K562 (cell line): ENCODE data around the gene MYO3B. TPM values are rescaled to one million over a fixed set of nuclear protein-coding genes. Genes with fewer than 3 reads are reported as not detected.

Experiments
- ATF3 ChIP-seq, 2 experiments: fragments of 450-650 bp in 1 of 2; sonication (generic) in 1 of 2; formaldehyde crosslinking in 1 of 2; IDR thresholded peaks in 1 of 2; conservative IDR thresholded peaks in 1 of 2; 2 replicates each; pipeline versions ENCODE4 v1.6.1 to v1.8.1; 2016 to 2023; ENCODE audit warnings: mild to moderate bottlenecking in 2 of 2, moderate library complexity in 2 of 2, inconsistent platforms in 1 of 2, missing genetic modification reagents in 1 of 2
- BACH1 ChIP-seq: fragments of 200-800 bp; sonication (Bioruptor generic); IDR thresholded peaks from 2 replicates; pipeline ENCODE4 v1.6.1; 2016; ENCODE audit warnings: missing genetic modification characterization, missing compliant biosample characterization
- BRF1 ChIP-seq: IDR thresholded peaks from 3 replicates; pipeline ENCODE4 v1.6.1; 2011; ENCODE audit warnings: borderline replicate concordance, mild to moderate bottlenecking; ENCODE audit not compliant: insufficient read length; ENCODE audit errors: extremely low read depth
- CREB1 ChIP-seq, 2 experiments: sonication (generic) in 1 of 2; formaldehyde crosslinking in 1 of 2; IDR thresholded peaks; 2 replicates each; pipeline versions ENCODE4 v1.6.1 to v1.8.0; 2012 to 2022; ENCODE audit warnings: inconsistent platforms in 1 of 2, mild to moderate bottlenecking in 1 of 2, missing genetic modification reagents in 1 of 2, moderate library complexity in 1 of 2
- GATAD2B ChIP-seq: fragments of 450-650 bp; IDR thresholded peaks from 2 replicates; pipeline ENCODE4 v1.6.1; 2017; ENCODE audit warnings: mild to moderate bottlenecking, borderline replicate concordance
- HMBOX1 ChIP-seq: sonication (generic); IDR thresholded peaks from 2 replicates; pipeline ENCODE4 v1.6.1; 2016
- MCM2 ChIP-seq: fragments of 450-650 bp; IDR thresholded peaks from 2 replicates; pipeline ENCODE4 v1.6.1; 2017; ENCODE audit warnings: low read depth, mild to moderate bottlenecking
- NFXL1 ChIP-seq: fragments of 450-650 bp; formaldehyde crosslinking; IDR thresholded peaks from 2 replicates; pipeline ENCODE4 v1.4.0; 2021; ENCODE audit warnings: mild to moderate bottlenecking
- SMAD3 ChIP-seq: fragments of 450-650 bp; formaldehyde crosslinking; conservative IDR thresholded peaks from 2 replicates; pipeline ENCODE4 v1.4.0; 2020; ENCODE audit warnings: mild to moderate bottlenecking
- SNIP1 ChIP-seq: fragments of 450-650 bp; IDR thresholded peaks from 2 replicates; pipeline ENCODE4 v1.7.1; 2017; ENCODE audit warnings: low read depth, mild to moderate bottlenecking
- TSHZ1 ChIP-seq: fragments of 250-450 bp; sonication (Bioruptor Pico); IDR thresholded peaks from 2 replicates; pipeline ENCODE4 v1.4.0; 2020; ENCODE audit warnings: mild to moderate bottlenecking, moderate library complexity
- ZBTB12 ChIP-seq: fragments of 250-450 bp; sonication (Bioruptor Pico); IDR thresholded peaks from 2 replicates; pipeline ENCODE4 v1.4.0; 2020
- ZC3H8 ChIP-seq: fragments of 450-650 bp; IDR thresholded peaks from 2 replicates; pipeline ENCODE4 v1.6.1; 2017
- ZMIZ1 ChIP-seq, 2 experiments: fragments of 150-350 bp in 1 of 2; IDR thresholded peaks; 2 replicates each; pipeline ENCODE4 v1.6.1; 2012 to 2016; ENCODE audit warnings: low read depth in 2 of 2, low read length in 2 of 2, mild to moderate bottlenecking in 1 of 2, moderate library complexity in 1 of 2
- ZNF431 ChIP-seq: sonication (generic); formaldehyde crosslinking; IDR thresholded peaks from 2 replicates; pipeline ENCODE4 v1.8.0; 2022; ENCODE audit warnings: mild to moderate bottlenecking, missing genetic modification reagents
- polyA plus RNA-seq, 8 experiments: library from polyadenylated mRNA; depleted of rRNA in 4 of 8; stranded (reverse) in 5 of 8; unstranded in 3 of 8; fragments of >200 nt; fragmentation: Nextera tagmentation in 2 of 8; fragmentation: Illumina TruSeq in 1 of 8; extraction: Ambion mirVana in 2 of 8; extraction: Trizol in 1 of 8; gene quantifications; 2 replicates each; pipeline versions ENCODE4 v1.2.1 to v1.2.3, GENCODE V29; 2011 to 2014; ENCODE audit warnings: inconsistent platforms in 1 of 8, missing spikeins in 1 of 8
- total RNA-seq, 7 experiments: library from RNA; depleted of rRNA in 6 of 7; stranded (reverse); fragments of >200 nt in 6 of 7; fragmentation: Illumina TruSeq in 2 of 7; extraction: Trizol in 2 of 7; gene quantifications; 2 replicates each; pipeline versions ENCODE4 v1.2.1 to v1.2.3, GENCODE V29; 2011 to 2021; ENCODE audit warnings: low replicate concordance in 1 of 7

The MYO3B gene
- total and polyA plus RNA-seq, 9 of the 15 experiments (the other 6 are each of a cell fraction or from before 2014, with no cell fraction given): 2.7 to 6.5 (median 3.6) TPM

GRCh38 chr2:170247882-170248393 is 70.0 kb downstream of the MYO3B start (continued):
- TF ChIP-seq ATF3 (IDR thresholded peaks at IDR 0.05) (peak; percentile 70), ATF3 (CRISPR knock-in tag; conservative IDR thresholded peaks at IDR 0.05) (no peak), ZC3H8 (no peak), ZNF431 (CRISPR knock-in tag) (no peak), SNIP1 (no peak), HMBOX1 (peak; percentile 95), BACH1 (tag) (no peak), BRF1 (no peak), NFXL1 (CRISPR knock-in tag) (no peak), MCM2 (no peak), SMAD3 (peak; percentile 72), TSHZ1 (peak; percentile 75; the same call in 1 of the 2 replicates), ZBTB12 (CRISPR knock-in tag) (peak; percentile 36; the same call in 1 of the 2 replicates), ZMIZ1 (IDR thresholded peaks at IDR 0.05; ENCODE audit: low read depth in 2 of 2, low read length in 2 of 2) (peak in 1 of 2 experiments; percentile 92; a peak in 2 of 4 replicates), GATAD2B (no peak; the same call in 1 of the 2 replicates), CREB1 (IDR thresholded peaks at IDR 0.05) (no peak), CREB1 (CRISPR knock-in tag; IDR thresholded peaks at IDR 0.05) (no peak)
